GM21447 (cell line): ENCODE measurements around the gene GLCE.

ENCODE experiments used
- ATAC-seq: cut with Tn5 transposase; IDR thresholded peaks from one replicate; pipeline ENCODE4 v1.9.1; 2021; ENCODE audit not compliant: unreplicated experiment

The GLCE gene

DNA sequence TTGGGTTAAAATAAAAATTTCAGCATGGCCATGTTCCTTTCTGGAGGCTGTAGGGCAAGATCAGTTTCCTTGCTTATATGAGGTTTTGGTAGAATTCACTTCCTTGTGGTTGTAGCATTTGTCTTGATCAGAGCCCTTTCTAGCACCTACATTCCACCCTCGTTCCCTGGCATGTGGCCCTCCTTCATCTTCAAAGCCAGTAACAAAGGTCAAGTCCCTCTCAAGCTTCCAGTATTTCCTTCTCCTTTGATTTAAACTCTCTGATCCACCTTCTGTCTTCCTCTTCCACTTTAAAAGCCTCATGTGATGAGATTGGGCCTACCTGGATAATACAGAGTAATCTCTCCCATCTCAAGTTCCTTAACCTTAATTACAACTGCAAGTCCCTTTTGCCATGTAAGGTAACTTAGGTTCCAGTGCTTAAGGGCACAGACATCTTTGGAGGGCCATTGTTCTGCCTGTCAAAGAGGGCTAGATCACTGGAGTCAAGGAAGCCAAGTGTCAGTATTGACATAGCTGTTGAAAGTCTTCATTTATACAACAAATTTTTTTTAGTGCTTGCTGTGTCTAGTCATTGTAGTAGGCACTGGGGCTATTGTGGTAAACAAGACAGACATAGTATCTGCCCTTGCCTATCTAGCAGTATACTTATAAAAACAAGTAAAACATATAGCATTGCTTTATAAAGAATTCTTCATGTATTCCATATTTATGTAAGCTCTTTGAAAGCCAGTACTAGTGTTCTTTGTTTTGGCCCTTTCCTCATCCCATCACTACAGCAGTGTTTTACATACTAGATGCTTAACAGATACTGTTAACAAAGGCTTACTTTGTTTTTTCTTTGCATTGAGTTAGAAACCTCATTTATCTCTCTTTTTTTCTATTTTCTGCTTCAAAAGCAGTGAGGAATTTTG, 40.7 kb downstream of the GLCE start:
- no peak for ATAC-seq

DNA sequence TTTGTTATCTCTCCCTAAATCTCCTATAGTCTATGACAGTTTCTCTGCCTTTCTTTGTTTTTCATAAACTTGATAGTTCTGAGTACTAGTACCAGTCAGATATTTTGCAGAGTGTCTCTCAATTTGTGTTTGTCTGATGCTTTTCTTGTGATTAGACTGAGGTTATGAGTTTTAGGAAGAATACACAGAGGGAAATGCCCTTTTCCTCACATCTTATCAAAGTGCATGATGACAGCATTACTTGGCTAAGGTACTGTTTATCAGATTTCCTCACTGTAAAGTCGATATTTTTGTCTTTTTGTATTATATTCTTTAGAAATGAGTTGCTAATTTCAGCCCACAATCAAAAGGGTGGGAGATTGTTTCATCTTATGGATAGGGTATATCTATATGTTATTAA, 45.6 kb downstream of the GLCE start:
- no peak for ATAC-seq

DNA sequence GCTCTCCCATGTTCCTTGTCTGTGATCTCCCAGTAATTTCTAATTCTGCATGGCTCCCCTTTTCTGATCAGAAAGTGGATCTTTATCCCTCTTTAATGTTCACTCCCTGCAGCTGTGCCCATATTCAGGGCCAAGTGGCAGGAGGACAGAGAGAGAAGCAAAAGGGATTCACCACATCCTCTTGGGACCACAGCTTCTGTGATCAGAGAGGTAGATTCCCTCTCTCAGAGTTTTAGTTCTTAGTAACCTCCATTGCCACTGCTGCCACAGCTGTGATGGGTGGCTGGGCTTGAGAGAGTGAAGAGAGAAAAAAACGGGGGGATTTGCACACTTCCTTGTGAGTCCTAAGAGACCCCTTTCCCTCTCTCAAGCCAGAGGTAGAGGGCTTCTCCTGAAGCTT, 49.2 kb downstream of the GLCE start:
- ATAC-seq, result no peak

DNA sequence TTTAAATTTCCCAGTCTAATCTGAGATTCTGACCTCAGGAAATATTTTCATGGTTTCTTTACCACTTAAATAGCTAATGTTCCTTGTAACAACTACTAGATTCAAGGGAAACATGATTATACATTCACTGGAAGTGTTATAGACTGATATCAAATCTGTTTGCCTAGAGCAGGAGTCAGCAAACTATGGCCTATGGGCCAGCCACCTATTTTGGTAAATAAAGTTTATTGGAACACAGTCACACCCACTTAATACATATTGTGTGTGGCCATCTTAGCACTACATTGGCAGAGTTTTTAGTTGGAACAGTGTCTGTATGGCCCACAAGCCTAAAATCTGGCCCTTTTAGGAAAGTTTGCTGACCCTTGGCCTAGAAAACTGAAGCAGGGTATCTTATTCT, 50.1 kb downstream of the GLCE start:
- ATAC-seq, result no peak

DNA sequence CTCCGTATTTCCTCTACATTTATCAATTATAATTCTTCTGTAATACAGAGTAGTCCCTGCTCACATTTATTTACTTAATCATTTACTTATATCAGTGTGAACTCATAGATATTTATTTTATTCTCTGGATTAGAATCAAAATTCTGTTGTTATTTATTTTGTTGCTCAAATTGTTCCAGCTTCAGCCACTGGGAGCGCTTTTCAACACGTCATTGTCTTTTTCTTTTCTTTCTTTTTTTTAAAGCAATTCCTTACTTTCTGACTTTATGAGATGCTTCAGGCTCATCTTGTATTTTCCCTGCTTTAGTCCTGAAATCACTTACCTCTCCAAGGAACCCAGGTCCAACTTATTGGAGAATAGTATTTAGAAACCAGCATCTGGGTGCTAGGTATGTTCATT, 53.4 kb downstream of the GLCE start:
- ATAC-seq, result no peak

DNA sequence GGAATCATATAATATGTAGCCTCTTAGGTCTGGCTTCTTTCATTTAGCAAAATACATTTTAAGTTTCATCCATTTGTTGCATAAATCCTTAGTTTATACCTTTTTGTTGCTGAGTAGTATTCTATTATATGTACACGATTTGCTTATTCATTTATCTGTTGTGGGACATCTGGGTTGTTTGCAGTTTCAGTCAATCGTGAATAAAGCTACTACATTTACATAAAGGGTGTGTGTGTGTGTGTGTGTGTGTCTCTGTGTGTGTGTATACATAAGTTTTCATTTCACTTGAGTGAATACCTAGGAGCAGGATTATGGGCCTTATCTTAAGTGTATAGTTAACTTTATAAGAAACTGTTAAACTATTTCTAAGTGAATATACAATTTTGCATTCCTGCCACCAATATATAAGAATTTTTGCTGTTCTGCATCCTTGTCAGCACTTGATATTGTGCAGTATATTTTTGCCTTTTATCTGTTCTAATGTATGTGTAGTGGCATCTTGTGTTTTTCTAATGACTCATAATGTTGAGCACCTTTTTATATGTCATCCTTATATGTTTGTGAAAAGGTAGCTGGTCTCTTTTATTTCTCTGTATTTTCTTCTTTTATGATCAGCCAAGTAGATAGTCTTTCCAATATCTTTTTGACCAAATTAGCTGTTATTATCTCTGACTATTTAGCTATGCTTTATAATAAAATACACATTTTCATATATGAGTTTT, 55.0 kb downstream of the GLCE start:
- no peak for ATAC-seq

DNA sequence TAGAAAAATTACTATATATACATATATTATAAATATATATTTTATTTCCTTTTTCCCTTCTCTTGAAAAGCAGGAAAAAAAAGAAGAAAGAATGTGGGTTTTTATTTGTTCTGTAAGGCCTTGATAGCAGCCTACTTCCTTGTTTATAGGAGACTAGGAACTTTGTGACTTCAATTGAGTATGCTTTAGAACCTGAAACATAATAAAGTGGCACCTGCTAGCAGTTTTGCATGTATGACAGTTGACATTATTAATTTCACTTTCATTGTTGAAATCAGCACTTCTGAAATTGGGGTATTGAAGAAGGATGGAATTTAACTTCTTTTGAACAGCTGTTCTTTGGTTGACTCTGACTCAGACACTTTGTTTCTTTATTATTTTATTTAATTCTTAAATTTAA, 56.9 kb downstream of the GLCE start:
- ATAC-seq, result no peak

DNA sequence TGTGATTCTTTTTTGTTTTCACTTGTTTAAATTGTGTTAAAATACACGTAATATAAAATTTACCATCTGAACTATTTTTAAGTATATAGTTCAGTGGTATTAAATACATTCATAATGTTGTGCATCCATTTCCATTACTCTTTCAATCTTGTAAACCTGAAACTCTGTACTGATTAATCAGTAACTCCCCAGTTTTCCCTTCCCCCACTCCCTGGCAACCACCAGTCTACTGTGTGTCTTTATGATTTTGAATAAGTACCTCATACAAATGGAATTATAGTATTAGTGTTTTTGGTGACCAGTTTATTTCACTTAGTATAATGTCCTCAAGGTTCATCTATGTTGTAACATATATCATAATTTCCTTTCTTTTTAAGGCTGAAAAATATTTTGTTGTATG, 59.3 kb downstream of the GLCE start:
- no peak for ATAC-seq

DNA sequence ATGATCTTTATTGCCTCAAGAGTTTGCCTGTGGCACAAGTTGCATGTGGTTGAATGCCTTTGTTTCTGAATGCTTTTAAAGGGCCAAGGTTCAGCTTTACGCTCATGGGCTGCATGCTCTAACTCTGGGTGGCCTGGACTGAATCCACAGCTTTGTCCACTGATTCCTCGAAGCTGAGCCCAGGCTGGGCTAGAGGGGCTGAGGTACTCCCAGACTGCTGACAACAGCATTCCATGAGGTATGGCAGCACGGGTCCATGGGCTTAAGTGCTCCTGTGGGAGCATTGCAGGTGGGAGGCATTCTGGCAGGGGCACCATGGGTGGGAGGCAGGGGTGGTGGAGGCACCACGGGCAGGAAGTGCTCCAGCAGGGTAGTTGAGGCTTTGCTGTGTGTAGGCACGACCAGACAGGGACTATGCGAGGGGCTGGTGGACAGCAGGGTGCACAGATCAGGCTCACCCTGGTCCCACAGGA, 61.6 kb downstream of the GLCE start:
- no peak for ATAC-seq

DNA sequence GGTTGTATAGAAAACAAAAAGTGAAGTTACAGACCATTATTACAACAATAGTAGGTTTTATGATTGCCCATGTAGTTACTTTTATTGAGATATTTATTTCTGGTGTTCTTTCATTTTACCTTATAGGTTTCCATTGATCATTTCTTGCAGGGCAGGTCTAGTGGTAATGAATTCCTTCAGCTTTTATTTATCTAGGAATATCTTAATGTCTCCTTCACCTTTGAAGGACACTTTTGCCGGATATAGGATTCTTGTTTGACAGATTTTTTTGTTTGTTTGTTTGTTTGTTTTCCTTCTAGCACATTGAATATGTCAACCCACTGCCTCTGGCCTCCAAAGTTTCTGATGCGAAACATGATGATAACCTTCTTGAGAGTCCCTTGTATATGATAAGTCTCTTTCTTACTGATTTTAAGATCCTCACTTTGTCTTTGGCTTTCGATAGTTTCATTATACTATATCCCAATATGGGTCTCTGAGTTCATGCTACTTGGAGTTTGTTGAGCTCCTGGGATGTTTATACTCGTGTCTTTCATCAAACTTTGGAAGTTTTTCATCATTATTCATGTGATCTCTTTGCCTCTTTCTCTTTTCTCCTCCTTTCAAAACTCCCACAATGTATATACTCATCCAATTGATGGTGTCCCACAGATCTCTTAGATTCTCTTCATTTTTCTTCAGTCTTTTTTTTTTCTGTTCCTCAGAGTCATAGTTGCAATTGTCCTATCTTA, 62.8 kb downstream of the GLCE start:
- no peak for ATAC-seq

DNA sequence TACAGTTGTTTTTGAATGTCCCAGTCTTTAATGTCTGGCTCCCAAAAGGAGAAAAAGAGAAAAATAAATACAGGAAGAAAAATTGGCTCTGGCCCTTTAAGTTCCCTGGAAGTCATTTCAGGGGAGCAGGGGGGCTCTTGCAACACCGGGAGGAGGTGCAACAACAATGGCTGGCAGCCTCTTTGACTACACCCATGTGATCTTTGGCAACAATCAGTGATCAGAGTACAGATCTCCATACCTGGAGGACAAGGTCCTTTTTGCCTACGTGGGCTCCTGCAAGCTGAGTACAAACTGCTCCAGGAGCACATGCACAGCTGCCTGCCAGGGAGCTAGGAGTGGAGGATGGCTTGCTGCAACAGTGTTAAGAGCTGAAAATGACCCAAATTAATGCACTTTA, 63.9 kb downstream of the GLCE start:
- ATAC-seq, result no peak

DNA sequence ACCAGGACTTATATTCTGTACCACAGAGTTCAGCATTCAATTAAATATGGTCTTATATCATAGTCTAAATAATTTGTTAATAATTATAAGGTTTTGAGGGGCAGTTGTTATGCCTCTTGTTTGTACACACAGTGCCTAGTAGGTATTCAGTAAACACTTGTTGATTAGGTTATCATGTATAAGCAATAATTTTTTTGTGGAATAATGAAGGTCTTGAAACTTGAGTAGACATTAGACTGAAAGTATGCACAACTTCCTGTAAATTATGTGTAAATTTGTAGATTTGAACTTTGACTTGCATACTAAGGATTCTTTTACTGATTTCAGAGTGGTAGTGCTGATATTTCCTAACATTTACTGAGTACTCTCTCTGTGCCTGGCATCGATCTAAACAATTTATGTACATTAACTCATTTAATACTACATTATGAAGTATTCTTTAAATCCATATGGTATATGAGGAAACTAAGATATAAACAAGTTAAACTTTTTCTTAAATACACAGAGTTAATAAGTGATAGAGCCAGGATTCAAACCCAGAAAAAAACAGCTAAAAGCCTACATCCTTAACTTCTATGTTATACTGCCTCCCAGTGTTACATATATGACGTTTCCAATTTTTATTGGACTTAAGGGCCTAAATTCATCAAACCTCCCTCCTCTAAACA, 65.1 kb downstream of the GLCE start:
- ATAC-seq, result no peak

DNA sequence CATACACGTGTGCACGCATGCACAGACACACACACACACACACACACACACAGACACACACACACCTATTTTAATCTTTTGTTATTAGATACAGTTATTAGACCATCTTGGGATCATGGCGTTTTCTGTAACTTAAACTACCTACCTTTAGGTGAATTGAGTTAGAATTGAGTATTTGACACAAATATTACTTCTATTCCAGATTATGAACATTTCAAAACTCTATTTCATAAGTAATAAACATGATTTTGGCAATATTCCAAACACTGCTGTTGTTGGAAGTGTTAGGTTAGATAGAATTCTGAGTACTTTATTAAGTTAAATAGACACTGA, 65.6 kb downstream of the GLCE start:
- ATAC-seq, result no peak

DNA sequence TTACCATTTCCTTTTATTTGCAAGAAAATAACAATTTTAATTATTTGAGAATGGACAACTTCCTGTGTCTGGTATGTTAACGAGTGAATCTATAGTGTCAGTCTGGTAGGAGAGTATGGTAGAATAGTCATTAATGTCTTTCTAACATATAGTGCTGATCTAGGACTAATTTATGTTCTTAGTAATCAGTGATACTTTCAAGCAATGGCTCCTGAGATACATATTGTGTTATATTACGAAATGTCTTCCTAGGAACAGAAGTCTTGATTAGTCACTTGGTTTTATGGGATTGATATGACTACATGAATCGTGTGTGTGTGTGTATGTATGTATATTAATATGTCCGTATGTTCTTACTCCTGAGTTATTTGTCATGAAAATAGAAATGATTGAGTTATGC, 71.7 kb downstream of the GLCE start:
- no peak for ATAC-seq

DNA sequence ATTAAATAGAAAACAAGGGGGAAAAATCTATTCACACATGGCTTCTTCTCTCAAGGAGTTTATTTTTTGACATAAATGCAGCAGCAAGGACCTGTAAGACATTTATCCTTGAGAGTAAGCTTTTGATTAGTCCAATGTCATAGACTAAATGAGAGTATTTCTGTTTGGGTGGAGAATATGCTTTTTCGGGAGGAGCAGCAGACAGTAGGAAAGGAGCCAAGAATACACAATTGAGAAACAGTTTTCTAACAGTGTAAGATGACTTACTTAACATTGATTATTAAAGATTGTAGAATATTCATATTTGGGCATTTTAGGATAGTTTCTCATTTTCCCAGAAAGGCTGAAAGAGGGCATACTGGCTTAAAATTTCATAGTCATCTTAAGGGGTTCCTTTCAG, 72.3 kb downstream of the GLCE start:
- ATAC-seq, result no peak

DNA sequence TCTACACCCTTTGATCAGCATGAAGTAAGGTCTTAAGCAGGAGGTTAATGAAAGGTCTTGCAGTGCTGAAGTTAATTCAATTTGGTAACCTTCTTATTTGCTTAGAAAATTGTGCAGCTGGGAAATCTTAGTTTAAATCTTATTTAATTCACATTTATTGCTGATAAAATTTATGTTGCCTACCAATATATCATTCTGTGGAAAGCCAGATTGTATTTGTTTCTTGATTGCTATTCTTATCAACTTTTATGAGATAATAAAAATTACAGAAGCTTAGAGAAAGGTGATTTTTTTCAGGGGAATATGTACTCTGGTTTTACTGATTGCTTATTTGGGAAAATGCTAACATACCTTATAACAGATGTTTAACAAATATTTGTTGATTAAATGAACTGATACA, 74.2 kb downstream of the GLCE start:
- ATAC-seq, result no peak

DNA sequence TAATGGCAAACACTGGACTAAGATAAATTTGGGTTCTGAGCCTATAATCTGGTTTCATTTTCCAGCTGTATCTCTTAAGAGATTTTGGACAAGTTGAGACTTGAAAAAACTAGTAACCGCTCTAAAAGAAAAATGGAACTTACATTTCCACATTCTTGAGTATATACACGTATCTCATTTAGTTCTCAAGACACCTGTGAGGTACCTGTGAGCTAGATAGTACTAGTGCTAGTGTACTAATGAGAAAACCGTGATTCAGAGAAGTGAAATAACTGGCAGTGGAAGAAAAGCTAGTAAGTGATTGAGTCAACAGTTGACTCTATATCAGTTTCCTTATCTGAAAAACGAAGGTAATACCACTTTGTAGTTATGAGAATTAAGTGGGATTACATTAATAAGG, 76.1 kb downstream of the GLCE start:
- ATAC-seq, result no peak

DNA sequence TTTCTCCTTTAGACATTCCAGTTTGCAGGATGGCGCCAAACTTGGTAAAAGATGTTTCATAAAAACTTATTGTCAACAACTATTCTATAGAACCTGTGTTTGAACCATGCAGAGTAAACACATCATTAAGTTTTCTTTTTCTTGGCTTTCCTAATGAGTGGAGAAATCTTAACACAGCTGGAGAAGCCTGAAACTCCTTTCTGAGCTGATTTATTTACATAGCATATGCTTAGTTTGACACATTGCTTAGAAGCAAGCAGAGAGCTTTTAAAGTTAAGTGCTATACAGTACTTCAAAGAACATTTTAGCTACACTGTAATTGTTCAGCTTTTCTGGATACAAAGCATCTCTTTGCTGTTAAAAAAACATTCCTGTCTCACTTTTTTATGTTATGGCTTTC, 77.3 kb downstream of the GLCE start:
- no peak for ATAC-seq

DNA sequence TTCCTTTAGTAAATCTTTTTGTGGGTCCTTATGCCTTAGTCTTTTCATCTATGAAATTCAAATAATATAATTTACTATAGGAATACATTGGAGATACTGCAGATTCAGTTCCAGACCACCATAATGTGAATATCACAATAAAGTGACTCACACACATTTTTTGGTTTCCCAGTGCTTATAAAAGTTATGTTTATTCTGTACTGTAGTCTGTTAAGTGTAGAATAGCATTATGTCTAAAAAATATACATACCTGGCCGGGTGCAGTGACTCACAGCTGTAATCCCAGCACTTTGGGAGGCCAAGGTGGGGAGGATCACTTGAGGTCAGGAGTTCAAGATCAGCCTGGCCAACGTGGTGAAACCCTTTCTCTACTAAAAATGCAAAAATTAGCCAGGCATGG, 84.4 kb downstream of the GLCE start:
- ATAC-seq, result no peak

DNA sequence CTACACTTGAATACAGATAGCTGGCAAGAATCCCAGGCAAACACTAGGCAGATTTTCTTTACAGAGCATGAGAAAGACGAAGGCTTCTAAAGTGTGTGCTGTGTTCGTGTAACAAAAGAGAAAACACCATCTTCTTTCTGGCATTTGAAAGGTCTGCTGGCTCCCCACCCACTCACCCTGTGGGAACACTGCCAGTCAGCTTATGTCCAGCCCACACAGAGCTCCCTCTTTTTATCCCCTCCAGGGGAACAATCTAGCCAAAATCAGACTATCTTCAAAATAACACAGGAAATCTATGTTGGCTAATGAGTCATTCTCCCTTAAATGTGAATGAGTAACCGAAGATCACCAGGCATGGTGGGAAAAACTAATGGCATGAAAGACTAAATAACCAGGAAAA, 92.7 kb downstream of the GLCE start:
- ATAC-seq, result no peak

DNA sequence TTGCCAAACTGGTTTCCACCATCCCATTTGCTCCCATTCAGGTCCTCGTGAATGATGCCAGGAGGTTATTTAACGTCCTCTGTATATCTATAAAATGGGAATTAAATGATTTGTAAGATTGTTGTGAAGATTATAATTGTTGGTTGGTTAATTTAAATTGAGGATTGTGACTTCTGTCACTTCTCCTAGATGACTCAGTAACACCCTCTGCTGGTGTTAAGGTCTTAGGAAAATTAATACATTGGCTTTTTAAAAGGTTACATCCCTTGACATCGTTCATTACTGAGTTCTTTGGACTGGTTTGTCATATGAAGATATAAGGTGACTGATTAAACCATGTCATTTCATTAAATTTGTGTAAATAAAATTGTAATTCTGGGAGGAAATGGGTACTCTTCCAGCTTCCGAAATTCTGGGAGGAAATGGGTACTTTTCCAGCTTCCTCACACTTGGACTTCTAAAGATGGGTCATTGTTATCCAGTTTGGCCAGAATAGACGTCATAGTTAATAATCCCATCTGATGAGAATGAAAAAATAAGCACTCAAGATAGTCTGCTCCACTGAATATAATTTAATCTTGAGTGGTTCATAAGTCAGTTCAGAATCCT, 105.0 kb downstream of the GLCE start:
- ATAC-seq, result no peak
